SJCRH30 (cell line): ENCODE measurements around the gene GPR143. TPM values are rescaled to one million over a fixed set of nuclear protein-coding genes. Genes with fewer than 3 reads are reported as not detected.

Source experiments
- DNase-seq, 2 experiments: peaks; one replicate each; pipeline ENCODE4 v3.0.0-alpha.2; 2015 to 2020
- H3K27ac ChIP-seq: fragments of 250-450 bp; sonication (Bioruptor Pico); 2 replicates; pipeline ENCODE4 v1.5.1; 2020; ENCODE audit warnings: mild to moderate bottlenecking, moderate library complexity
- H3K27me3 ChIP-seq: fragments of 250-450 bp; sonication (Bioruptor Pico); 2 replicates; pipeline ENCODE4 v1.5.1; 2020; ENCODE audit warnings: mild to moderate bottlenecking, moderate library complexity
- H3K36me3 ChIP-seq: fragments of 250-450 bp; sonication (Bioruptor Pico); 2 replicates; pipeline ENCODE4 v1.5.1; 2020; ENCODE audit warnings: mild to moderate bottlenecking, moderate library complexity
- H3K4me1 ChIP-seq: fragments of 250-450 bp; sonication (Bioruptor Pico); 2 replicates; pipeline ENCODE4 v1.5.1; 2020; ENCODE audit warnings: mild to moderate bottlenecking, moderate library complexity
- H3K4me3 ChIP-seq: fragments of 250-450 bp; sonication (Bioruptor Pico); 2 replicates; pipeline ENCODE4 v1.5.1; 2020; ENCODE audit warnings: mild to moderate bottlenecking, moderate library complexity
- H3K9me3 ChIP-seq: fragments of 250-450 bp; sonication (Bioruptor Pico); replicated peaks from 2 replicates; pipeline ENCODE4 v1.5.1; 2020; ENCODE audit warnings: mild to moderate bottlenecking, moderate library complexity
- total RNA-seq: library from RNA; depleted of rRNA; stranded (reverse); fragments of >200 nt; shearing (Covaris generic); gene quantifications from 2 replicates; pipeline ENCODE4 v1.2.3, GENCODE V29; 2014

GPR143 gene
- total RNA-seq, 1 experiment from 2014 or later = not detected

DNA sequence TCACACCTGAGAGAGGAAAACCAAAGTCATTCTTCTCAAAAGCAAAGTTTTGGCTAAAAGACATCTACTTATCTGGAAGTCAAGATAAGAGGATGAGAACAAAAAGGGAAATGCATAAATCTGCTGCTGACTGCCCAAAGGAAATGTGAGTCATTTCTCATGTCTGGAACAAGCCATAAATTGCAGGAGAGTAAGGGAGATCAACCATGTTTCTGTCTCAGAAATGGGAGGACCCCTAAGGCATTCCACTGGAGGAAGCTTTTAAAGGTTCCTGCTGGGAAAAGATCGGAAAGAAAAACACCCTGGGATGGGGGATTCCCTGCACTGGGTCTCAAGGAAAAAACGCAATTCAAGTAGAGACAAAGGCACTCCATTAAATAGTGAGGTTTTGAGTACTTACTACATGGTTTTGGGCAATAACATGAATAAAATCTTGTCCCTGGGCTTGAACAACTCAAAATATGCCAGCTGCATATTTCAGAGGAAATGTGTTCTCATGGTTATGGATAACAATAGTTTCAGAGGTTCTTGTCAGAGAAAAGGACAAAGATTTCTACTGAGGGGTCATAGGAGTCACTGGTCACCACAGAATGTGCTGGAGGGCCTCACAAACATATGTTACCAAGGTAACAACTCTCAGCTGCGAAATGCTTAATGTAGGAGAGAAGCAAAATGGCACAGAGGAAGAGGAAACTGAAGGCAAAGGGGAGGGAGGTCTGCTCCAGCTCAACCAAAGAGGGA lies 19.3 kb downstream of the GPR143 start:
- H3K9me3 ChIP-seq = no peaks in the 10 kb centered on the region
- no peak for DNase-seq
- no peaks in the 10 kb centered on the region for H3K4me1 ChIP-seq
- H3K36me3 ChIP-seq = no peaks in the 10 kb centered on the region
- no peaks in the 10 kb centered on the region for H3K27me3 ChIP-seq
- H3K27ac ChIP-seq = no peak overlapping the region
- no peak overlapping the region for H3K4me3 ChIP-seq

- peak overlapping the region; percentile 15; the same call in 1 of the 2 replicates for H3K27ac ChIP-seq
- peak in 1 of 2 experiments; percentile 16 for DNase-seq
- no peaks in the 10 kb centered on the region for H3K27me3 ChIP-seq
- H3K4me1 ChIP-seq = no peaks in the 10 kb centered on the region
- no peak overlapping the region for H3K4me3 ChIP-seq
- H3K9me3 ChIP-seq = no peaks in the 10 kb centered on the region
- H3K36me3 ChIP-seq = no peaks in the 10 kb centered on the region
These were observed 20.1 kb downstream of the GPR143 start for GRCh38 chrX:9745417-9746115.

GRCh38 chrX:9739130-9739529 lies 26.5 kb downstream of the GPR143 start:
- H3K27me3 ChIP-seq = no peaks in the 10 kb centered on the region
- no peak overlapping the region for H3K4me3 ChIP-seq
- H3K9me3 ChIP-seq = no peaks in the 10 kb centered on the region
- no peak overlapping the region for H3K27ac ChIP-seq
- no peaks in the 10 kb centered on the region for H3K4me1 ChIP-seq
- no peak for DNase-seq
- H3K36me3 ChIP-seq = no peaks in the 10 kb centered on the region

DNA sequence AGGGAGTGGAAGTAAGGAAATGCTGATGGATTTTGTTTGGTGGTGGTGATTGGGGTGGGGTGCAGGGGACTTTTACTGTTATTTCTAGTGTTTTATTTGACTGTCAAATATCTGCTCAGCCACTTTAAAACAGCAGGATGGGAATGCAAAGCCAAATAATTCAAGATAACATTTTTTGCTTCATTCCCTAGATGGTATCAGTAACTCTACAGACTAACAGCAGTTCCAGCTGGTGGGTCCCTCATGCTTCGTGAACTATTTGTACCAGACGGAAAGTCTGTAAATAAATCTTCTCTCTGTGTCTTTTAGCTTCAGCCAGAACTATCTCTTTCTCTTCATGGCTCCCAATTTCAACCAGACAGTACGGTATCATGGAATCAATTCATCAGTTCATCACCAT lies 27.5 kb downstream of the GPR143 start:
- no peaks in the 10 kb centered on the region for H3K36me3 ChIP-seq
- no peak overlapping the region for H3K4me3 ChIP-seq
- DNase-seq = no peak
- no peaks in the 10 kb centered on the region for H3K4me1 ChIP-seq
- H3K9me3 ChIP-seq = no peaks in the 10 kb centered on the region
- no peak overlapping the region for H3K27ac ChIP-seq
- H3K27me3 ChIP-seq = no peaks in the 10 kb centered on the region

GRCh38 chrX:9737363-9737762 lies 28.3 kb downstream of the GPR143 start:
- H3K36me3 ChIP-seq = no peaks in the 10 kb centered on the region
- DNase-seq = no peak

DNA sequence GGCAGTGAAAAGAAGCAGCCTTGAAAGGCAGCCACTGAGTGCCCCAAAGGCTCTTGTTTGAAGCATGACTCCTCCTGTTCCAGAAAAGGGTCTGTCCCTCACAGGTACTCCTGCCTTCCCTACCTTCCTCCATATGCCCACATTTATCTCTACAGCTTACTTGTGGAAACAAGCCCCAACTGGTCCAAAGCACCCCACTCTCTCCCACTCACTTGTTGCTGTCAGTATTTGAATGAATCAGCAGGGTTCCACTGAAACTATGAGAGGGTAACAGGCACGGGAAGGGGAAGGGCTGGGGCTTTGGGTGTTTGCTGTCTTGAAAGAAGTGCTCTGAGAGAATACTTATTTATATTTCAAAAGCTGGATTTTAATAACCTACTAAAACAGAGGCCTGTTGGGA lies 34.9 kb downstream of the GPR143 start:
- no peak overlapping the region for H3K4me3 ChIP-seq
- H3K36me3 ChIP-seq = no peaks in the 10 kb centered on the region
- no peaks in the 10 kb centered on the region for H3K4me1 ChIP-seq
- no peaks in the 10 kb centered on the region for H3K27me3 ChIP-seq
- no peak overlapping the region for H3K27ac ChIP-seq
- no peak for DNase-seq
- H3K9me3 ChIP-seq = no peaks in the 10 kb centered on the region

More at GRCh38 chrX:9737363-9737762, 28.3 kb downstream of the GPR143 start:
- Histone ChIP-seq H3K9me3 (no peaks in the 10 kb centered on the region), H3K4me1 (no peaks in the 10 kb centered on the region), H3K27ac (no peak overlapping the region), H3K27me3 (no peaks in the 10 kb centered on the region), H3K4me3 (no peak overlapping the region)

DNA sequence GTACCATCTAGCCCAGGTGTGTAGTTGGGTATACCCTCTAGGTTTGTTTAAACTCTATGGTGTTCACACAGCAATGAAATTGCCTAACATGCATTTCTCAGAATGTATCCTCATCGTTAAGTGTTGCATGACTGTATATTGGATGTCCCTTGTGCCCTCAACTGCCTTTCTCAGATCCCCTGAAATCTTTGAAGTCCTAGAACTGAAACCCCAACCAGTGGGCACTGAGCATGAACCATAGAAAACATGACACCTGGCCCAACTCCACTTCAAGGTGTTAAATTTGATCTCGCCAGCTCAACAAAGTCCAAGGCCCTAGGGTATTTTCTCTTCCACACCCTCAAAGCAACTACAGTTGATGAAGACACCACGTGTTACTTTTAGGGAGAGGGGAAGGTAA lies 35.6 kb downstream of the GPR143 start:
- Histone ChIP-seq H3K27ac (no peak overlapping the region), H3K27me3 (no peaks in the 10 kb centered on the region), H3K4me1 (no peaks in the 10 kb centered on the region), H3K36me3 (no peaks in the 10 kb centered on the region), H3K9me3 (no peaks in the 10 kb centered on the region), H3K4me3 (no peak overlapping the region)
- DNase-seq = no peak

DNA sequence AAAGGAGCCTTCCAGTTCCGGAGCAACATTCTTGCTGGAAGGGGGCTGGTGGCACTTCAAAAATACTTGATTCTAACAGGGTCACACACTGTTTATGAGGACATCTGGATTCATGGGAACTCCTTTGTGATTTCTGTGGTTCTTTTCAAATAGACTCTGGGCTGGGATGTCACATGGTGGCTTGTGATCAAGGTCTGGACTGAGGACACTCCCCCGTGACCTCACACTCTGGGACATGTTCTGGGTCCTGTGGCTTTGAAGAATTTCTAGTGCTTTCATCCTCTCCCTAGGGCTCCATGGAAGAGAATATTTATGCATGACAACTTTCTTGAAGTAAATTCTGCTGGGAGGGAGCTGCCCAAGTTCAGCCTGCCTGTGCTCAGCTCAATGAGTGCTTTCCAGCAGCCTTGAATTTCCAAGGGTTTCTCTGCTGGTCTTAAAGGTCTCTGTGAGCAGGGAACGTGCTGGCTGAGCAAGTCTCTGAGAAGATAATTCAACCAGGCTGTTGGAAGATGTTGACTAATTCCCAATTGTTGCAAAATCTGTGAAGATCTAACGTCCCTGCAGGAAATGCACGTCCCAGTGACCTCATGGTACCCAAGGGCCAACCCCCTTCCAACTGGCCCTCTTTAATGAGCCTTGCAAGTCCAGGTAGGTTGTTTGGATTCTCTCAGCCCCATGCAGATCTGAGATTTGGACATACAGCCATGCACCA lies 36.3 kb downstream of the GPR143 start:
- H3K4me3 ChIP-seq = no peak overlapping the region
- no peaks in the 10 kb centered on the region for H3K36me3 ChIP-seq
- DNase-seq = no peak
- H3K27me3 ChIP-seq = no peaks in the 10 kb centered on the region
- H3K27ac ChIP-seq = no peak overlapping the region
- H3K4me1 ChIP-seq = no peaks in the 10 kb centered on the region
- H3K9me3 ChIP-seq = no peaks in the 10 kb centered on the region

GRCh38 chrX:9728261-9728660 lies 37.4 kb downstream of the GPR143 start:
- Histone ChIP-seq H3K36me3 (no peaks in the 10 kb centered on the region), H3K27me3 (no peaks in the 10 kb centered on the region), H3K9me3 (no peaks in the 10 kb centered on the region), H3K27ac (no peak overlapping the region), H3K4me1 (no peaks in the 10 kb centered on the region), H3K4me3 (no peak overlapping the region)
- no peak for DNase-seq

DNA sequence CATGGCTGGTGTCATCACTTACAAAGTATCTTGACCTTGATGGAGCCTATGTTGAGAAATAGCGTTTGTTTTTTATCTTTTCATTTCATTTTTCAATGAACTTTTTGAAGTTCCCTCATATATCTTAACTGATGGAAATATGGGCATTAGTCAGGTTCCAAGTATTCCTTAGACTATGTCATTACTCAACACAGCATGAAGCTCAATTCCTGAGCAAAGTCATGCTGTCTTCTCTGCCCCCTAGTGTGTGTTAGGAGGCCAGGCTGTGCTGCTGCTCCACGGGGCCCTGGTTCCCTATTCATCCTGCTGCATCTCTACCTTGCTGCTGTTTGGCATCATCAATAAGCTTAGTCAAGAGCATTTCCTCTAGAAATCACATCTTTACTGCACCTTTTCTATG lies 40.9 kb downstream of the GPR143 start:
- Histone ChIP-seq H3K4me3 (no peak overlapping the region), H3K27ac (no peak overlapping the region), H3K4me1 (no peaks in the 10 kb centered on the region), H3K36me3 (peaks cover 2% of the 10 kb centered on the region; the same call in 1 of the 2 replicates), H3K27me3 (no peaks in the 10 kb centered on the region), H3K9me3 (no peaks in the 10 kb centered on the region)
- no peak for DNase-seq

- H3K4me1 ChIP-seq = no peaks in the 10 kb centered on the region
- no peak overlapping the region for H3K4me3 ChIP-seq
- H3K36me3 ChIP-seq = peaks cover 42% of the 10 kb centered on the region
These were observed 48.3 kb downstream of the GPR143 start for GRCh38 chrX:9717376-9717775.

GRCh38 chrX:9710332-9710731 lies 55.3 kb downstream of the GPR143 start:
- no peak for DNase-seq
- Histone ChIP-seq H3K4me1 (peaks cover 3% of the 10 kb centered on the region; the same call in 1 of the 2 replicates), H3K9me3 (peaks cover under 1% of the 10 kb centered on the region; the same call in 1 of the 2 replicates), H3K4me3 (no peak overlapping the region), H3K27ac (no peak overlapping the region), H3K27me3 (no peaks in the 10 kb centered on the region), H3K36me3 (peaks cover 56% of the 10 kb centered on the region)

More at GRCh38 chrX:9717376-9717775, 48.3 kb downstream of the GPR143 start:
- no peak overlapping the region for H3K27ac ChIP-seq
- no peak for DNase-seq
- no peaks in the 10 kb centered on the region for H3K9me3 ChIP-seq
- no peaks in the 10 kb centered on the region for H3K27me3 ChIP-seq

DNA sequence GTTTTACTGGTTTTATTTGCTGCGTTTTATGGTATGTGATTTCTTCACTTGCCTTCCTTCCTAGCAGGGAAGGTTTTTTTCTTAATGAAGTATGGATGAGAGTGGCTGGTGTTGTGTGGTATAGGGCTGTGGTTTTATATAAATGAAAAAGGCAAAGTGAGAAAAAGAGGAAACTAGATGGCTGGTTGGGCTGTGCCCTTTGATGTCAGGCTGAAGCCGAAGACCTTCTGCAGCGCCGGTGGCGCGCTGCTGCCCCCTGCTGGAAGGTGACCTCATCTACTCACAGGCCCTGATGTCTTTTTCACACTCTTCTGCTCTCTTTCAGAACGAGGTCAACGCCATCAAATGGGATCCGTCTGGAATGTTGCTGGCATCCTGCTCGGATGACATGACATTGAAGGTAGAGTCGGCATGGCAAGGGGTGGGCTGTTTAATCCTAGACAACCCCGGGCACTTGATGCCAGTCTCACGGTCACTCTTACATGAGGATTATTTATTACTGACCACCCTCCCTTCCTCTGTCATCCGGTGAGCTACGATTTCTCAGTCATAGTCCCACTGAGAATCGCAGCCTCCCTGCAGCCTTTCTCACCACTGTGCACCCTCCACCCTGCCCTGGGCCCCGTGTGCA lies 56.6 kb downstream of the GPR143 start:
- peak; percentile 71 to 85 for DNase-seq
- H3K27ac ChIP-seq = no peak overlapping the region

DNA sequence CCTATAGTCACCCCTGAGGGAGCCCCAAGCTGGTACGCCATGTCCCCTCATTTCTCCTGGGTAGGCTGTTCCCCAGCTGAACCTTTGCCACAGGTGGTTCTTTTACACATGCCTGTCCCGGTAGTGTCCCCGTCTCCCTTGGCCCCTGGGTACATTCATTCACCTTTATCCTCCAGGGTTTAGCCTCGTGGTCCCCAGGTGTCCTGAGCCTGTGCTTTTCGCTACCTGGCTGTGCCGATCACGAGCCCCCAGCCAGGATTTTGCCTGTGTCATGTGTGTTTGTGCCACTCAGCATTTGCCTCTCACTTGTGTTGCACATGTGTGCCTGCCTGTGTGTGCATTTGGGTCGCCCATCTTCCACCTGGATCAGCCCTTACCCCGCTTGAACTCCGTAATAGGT lies 57.6 kb downstream of the GPR143 start:
- no peak for DNase-seq
- peaks cover 3% of the 10 kb centered on the region; the same call in 1 of the 2 replicates for H3K4me1 ChIP-seq
- peaks cover 3% of the 10 kb centered on the region; the same call in 1 of the 2 replicates for H3K9me3 ChIP-seq
- H3K27me3 ChIP-seq = no peaks in the 10 kb centered on the region
- no peak overlapping the region for H3K4me3 ChIP-seq
- no peak overlapping the region for H3K27ac ChIP-seq
- H3K36me3 ChIP-seq = peaks cover 45% of the 10 kb centered on the region

More for the DNA sequence above, 56.6 kb downstream of the GPR143 start:
- Histone ChIP-seq H3K4me3 (no peak overlapping the region), H3K36me3 (peaks cover 53% of the 10 kb centered on the region), H3K9me3 (peaks cover 3% of the 10 kb centered on the region; the same call in 1 of the 2 replicates), H3K4me1 (peaks cover 3% of the 10 kb centered on the region; the same call in 1 of the 2 replicates), H3K27me3 (no peaks in the 10 kb centered on the region)
